ENCODE data around the gene FRS2.

DNA sequence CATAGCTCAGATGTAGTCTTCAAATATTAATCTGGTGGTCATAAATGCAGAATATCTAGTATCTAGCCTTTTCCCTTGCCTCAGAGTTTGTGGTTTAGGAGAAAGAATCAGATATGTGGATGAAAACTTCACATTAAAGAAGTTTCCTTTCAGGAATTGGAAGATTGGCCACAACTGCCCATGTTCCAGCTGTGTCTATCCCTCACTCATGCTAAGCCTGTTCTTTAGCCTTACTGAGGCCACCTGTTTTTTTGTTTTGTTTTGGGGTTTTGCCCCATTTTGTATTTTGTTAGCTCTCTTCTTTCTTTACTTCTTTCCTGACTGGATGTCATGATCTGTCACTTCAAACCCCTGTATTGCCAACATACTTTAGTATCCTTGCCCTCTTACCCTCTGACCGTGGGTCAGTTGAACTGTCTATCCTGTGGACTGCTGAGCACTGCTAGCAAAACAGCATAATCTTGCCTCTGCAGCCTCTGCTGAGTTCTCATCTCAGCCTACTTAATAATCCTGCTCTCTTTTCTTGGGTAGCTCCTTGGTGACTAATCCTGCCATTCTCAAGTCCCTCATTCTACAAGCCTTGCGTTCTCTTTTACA is 93.1 kb downstream of the FRS2 start:
- no peak for TF ChIP-seq POLR2A (IDR thresholded peaks at IDR 0.05)
- TF ChIP-seq, protein P1, sequence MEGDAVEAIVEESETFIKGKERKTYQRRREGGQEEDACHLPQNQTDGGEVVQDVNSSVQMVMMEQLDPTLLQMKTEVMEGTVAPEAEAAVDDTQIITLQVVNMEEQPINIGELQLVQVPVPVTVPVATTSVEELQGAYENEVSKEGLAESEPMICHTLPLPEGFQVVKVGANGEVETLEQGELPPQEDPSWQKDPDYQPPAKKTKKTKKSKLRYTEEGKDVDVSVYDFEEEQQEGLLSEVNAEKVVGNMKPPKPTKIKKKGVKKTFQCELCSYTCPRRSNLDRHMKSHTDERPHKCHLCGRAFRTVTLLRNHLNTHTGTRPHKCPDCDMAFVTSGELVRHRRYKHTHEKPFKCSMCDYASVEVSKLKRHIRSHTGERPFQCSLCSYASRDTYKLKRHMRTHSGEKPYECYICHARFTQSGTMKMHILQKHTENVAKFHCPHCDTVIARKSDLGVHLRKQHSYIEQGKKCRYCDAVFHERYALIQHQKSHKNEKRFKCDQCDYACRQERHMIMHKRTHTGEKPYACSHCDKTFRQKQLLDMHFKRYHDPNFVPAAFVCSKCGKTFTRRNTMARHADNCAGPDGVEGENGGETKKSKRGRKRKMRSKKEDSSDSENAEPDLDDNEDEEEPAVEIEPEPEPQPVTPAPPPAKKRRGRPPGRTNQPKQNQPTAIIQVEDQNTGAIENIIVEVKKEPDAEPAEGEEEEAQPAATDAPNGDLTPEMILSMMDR (IDR thresholded peaks at IDR 0.05) = no peak

Measured in esophagus squamous epithelium (tissue), 4 donors.